Heart left ventricle (tissue), 16 donors: ENCODE results near the gene KRT35. TPM values are rescaled to one million over a fixed set of nuclear protein-coding genes. Genes with fewer than 3 reads are reported as not detected.

Experiments
- ATAC-seq, 4 donors: fragments of 200-7000 bp; cut with Tn5 transposase; one replicate each; pipeline ENCODE4 v1.9.1; 2020 to 2022; ENCODE audit warnings: moderate library complexity in 4 of 4, mild to moderate bottlenecking in 3 of 4, moderate number of reproducible peaks in 1 of 4
- DNase-seq, 5 donors: peaks; one replicate each; pipeline ENCODE4 v3.0.0-alpha.2; 2020
- H3K27ac ChIP-seq, 12 donors: fragments of 200-600 bp; sonication (generic) in 4 of 12; one replicate each; pipeline versions ENCODE4 v1.5.0 to v1.8.0; 2016 to 2022; ENCODE audit warnings: mild to moderate bottlenecking in 2 of 12
- H3K27me3 ChIP-seq, 9 donors: fragments of 200-600 bp; sonication (generic) in 2 of 9; one replicate each; pipeline versions ENCODE4 v1.5.1 to v1.8.0; 2016 to 2022; ENCODE audit warnings: mild to moderate bottlenecking in 3 of 9
- H3K36me3 ChIP-seq, 9 donors: fragments of 200-600 bp; sonication (generic) in 2 of 9; one replicate each; pipeline versions ENCODE4 v1.5.0 to v1.8.0; 2018 to 2022; ENCODE audit warnings: mild to moderate bottlenecking in 2 of 9
- H3K4me1 ChIP-seq, 12 donors: fragments of 200-600 bp; sonication (generic) in 4 of 12; one replicate each; pipeline versions ENCODE4 v1.5.0 to v1.8.0; 2016 to 2022; ENCODE audit warnings: mild to moderate bottlenecking in 3 of 12
- H3K4me3 ChIP-seq, 12 donors: fragments of 200-600 bp; sonication (generic) in 4 of 12; one replicate each; pipeline versions ENCODE4 v1.5.0 to v1.8.0; 2017 to 2022; ENCODE audit warnings: mild to moderate bottlenecking in 9 of 12, moderate library complexity in 4 of 12
- H3K9me3 ChIP-seq, 12 donors: fragments of 200-600 bp; sonication (generic) in 4 of 12; one replicate each; pipeline versions ENCODE4 v1.5.0 to v1.8.0; 2016 to 2022; ENCODE audit warnings: mild to moderate bottlenecking in 1 of 12
- CTCF ChIP-seq, 12 donors: fragments of 200-600 bp; sonication (generic) in 4 of 12; IDR thresholded peaks; one replicate each; pipeline versions ENCODE4 v1.5.0 to v1.8.0; 2018 to 2022; ENCODE audit warnings: antibody characterized with exemption in 12 of 12, mild to moderate bottlenecking in 5 of 12
- POLR2A ChIP-seq, 2 donors: fragments of 450-650 bp; IDR thresholded peaks; one replicate each; pipeline ENCODE4 v1.6.1; 2017; ENCODE audit warnings: antibody characterized with exemption in 2 of 2, mild to moderate bottlenecking in 2 of 2, moderate library complexity in 2 of 2
- WGBS, 4 donors: extraction: QIAGEN DNeasy Blood & Tissue Kit in 2 of 4; methylation state at CpG; one replicate each; pipeline versions ENCODE4 v1.1.5 to v1.1.7; 2013 to 2018; 5-methylcytosine and 5-hydroxymethylcytosine counted together
- intact Hi-C, 10 donors: fragments of 100-400 bp; cut with DNase I; formaldehyde crosslinking; loops; one replicate each; pipeline versions ENCODE4 v1.11.1 to v1.14.2; 2022
- polyA plus RNA-seq, 2 donors: library from polyadenylated mRNA; stranded (reverse); fragments of 200-250 nt; gene quantifications; one replicate each; pipeline ENCODE4 v1.2.3, GENCODE V29; 2013
- total RNA-seq, 9 donors: library from RNA; depleted of rRNA in 2 of 9; stranded (reverse); fragments of >200 nt in 2 of 9; fragmentation: NEBNext Ultra II Directional in 3 of 9; extraction: Animal tissue kit (Norgen Biotek cat#: 25700) in 3 of 9; gene quantifications; one replicate each; pipeline versions ENCODE4 v1.1.0 to v1.2.4, GENCODE V29; 2016 to 2023
- donor health status: ischemic (EF 13 %, LVEDD 7.1; RV severe dilation, severe dysfunction).
- donor health status: healthy with polysubstance abuse.
- donor health status: DM: no; HTN: yes; CAD: no.
- donor health status: DM: no; HTN: no; CAD: no.
- donor health status: ischemic (EF 25% LVEDD 6.9; RV normal size, moderate dysfunction).
- donor health status: ischemic (EF 25% LVEDD 5.7; RV mildly dilated, moderate dysfunction).
- donor health status: healthy.
- donor health status: DM: yes; HTN: yes; CAD: no.
- donor health status: ischemic (EF 35%, LVEDD 5.7; RV mildly dilated, moderate dysfunction).
- donor health status: nonischemic (EF 11% LVEDD 7.7; RV severe dilation, severe dysfunction).
- donor health status: DM: yes; HTN: yes; CAD: no.
- donor health status: PGD.
- donor health status: ischemic (EF 29% LVEDD 5.4; RV normal size, mild dysfunction).
- donor health status: nonischemic (EF 23%, LVEDD 6.1; RV moderate dilation, normal function).

KRT35 gene
- total and polyA plus RNA-seq, 11 donors = not detected

- intact Hi-C loops = loop anchor here in 2 of 10 donors (2.0 to 10.0 kb wide), 2 partner anchors 159 to 161 kb away; partner anchors contain the start of genes KRTAP29-1 (in 2 of the 2) and KRTAP16-1 (in 1 of the 2)
- 85 to 90% (median 88%) methylated on average over 8 of the region's 8 CpGs for WGBS, 4 donors
- Histone ChIP-seq H3K27ac (no peak overlapping the region), H3K4me3 (no peak overlapping the region), H3K9me3 (peaks cover 0 to 13% (median 0%) of the 10 kb centered on the region in 12 donors), H3K36me3 (no peaks in the 10 kb centered on the region), H3K27me3 (peaks cover 0 to 8% (median 0%) of the 10 kb centered on the region in 9 donors), H3K4me1 (peaks cover 0 to 11% (median 3%) of the 10 kb centered on the region in 12 donors)
- DNase-seq = no peak
- TF ChIP-seq CTCF (IDR thresholded peaks at IDR 0.05) = no peak
- no peak for TF ChIP-seq POLR2A (IDR thresholded peaks at IDR 0.05)
- no peak for ATAC-seq
These were observed 17.2 kb downstream of the KRT35 start for GRCh38 chr17:41463746-41464145.

DNA sequence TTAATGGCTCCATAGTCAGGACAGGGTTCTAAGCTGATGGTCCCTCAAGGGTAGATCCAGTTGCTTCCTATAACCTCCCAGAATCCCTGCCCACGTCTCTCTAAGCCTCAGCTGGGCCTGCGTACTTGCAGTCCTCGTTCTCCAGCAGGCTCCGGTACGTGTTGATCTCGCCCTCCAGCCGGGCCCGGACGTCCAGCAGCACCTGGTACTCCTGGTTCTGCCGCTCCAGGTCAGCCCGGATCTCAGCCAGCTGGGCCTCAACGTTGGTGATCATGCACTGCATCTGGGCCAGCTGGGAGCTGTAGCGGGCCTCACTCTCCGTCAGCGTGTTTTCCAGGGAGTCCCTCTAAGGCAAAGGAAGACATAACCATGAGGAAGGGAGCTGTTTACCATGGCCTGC, 18.2 kb downstream of the KRT35 start:
- DNase-seq (no peak), ATAC-seq (no peak)
- H3K36me3 ChIP-seq = no peaks in the 10 kb centered on the region
- peaks cover 0 to 10% (median 0%) of the 10 kb centered on the region in 9 donors for H3K27me3 ChIP-seq
- no peak overlapping the region for H3K4me3 ChIP-seq
- no peak for TF ChIP-seq CTCF (IDR thresholded peaks at IDR 0.05)
- no peak for TF ChIP-seq POLR2A (IDR thresholded peaks at IDR 0.05)
- no peak overlapping the region for H3K27ac ChIP-seq
- peaks cover 0 to 3% (median 0%) of the 10 kb centered on the region in 12 donors for H3K9me3 ChIP-seq
- H3K4me1 ChIP-seq = peaks cover 0 to 11% (median 3%) of the 10 kb centered on the region in 12 donors
- intact Hi-C loops = loop anchor here in 1 of 10 donors (10.0 kb wide), 1 partner anchor 158 kb away; the partner anchor contains the start of genes KRTAP16-1 and KRTAP29-1
- WGBS, 4 donors = 76 to 88% (median 80%) methylated on average over 15 of the region's 15 CpGs

DNA sequence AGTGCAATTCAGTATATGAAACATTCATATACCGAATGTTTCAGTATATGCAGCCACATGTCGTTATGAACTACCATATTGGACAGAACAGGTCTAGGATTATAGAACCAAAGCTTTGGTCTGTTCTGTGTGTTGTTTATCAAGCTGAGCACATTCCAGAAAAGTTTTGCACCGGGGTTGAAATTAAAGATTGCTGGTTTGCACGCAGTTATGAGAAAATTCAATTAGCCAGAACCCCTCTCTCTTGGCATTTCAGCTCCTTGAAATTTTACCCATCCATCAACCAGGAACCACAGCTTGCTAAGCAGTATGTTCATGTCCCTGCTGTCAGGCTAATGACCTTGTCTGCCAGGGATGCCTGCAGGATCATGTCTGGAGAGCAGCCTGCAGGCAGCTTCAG, 23.3 kb downstream of the KRT35 start:
- Histone ChIP-seq H3K36me3 (no peaks in the 10 kb centered on the region), H3K27ac (no peak overlapping the region), H3K9me3 (no peaks in the 10 kb centered on the region), H3K27me3 (peaks cover 0 to 12% (median 5%) of the 10 kb centered on the region in 9 donors), H3K4me3 (no peak overlapping the region), H3K4me1 (no peaks in the 10 kb centered on the region)
- DNase-seq (no peak), ATAC-seq (no peak)
- 74 to 85% (median 79%) methylated on average over 4 of the region's 4 CpGs for WGBS, 4 donors
- TF ChIP-seq POLR2A (IDR thresholded peaks at IDR 0.05) (no peak), CTCF (IDR thresholded peaks at IDR 0.05) (no peak)
- intact Hi-C loops = no loop called here

DNA sequence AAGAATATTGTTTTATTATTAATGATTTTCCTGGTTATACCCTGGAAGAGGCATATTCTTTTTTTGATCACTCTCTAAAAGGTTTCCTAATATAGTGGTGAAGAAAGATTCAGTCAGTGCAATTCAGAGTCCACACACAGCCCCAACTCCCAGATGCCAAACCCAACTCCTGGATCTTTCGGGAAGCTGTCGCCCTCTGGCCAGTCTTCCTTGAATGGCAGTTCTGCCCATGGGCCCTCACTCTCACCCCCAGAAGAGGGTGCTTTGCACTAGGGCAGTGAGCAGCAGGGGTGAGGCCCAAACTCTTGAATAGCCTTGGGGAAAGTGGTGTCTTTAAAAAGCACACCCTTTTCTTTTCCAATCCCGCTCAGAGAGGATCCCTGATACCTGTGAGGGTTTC, 24.7 kb downstream of the KRT35 start:
- Histone ChIP-seq H3K4me1 (no peaks in the 10 kb centered on the region), H3K27ac (no peak overlapping the region), H3K4me3 (no peak overlapping the region), H3K27me3 (peaks cover 0 to 18% (median 5%) of the 10 kb centered on the region in 9 donors), H3K36me3 (no peaks in the 10 kb centered on the region), H3K9me3 (peaks cover 0 to 8% (median 0%) of the 10 kb centered on the region in 12 donors)
- intact Hi-C loops = no loop called here
- TF ChIP-seq CTCF (IDR thresholded peaks at IDR 0.05) (peak in 2 of 12 donors; percentile 9 to 21), POLR2A (IDR thresholded peaks at IDR 0.05) (no peak)
- WGBS, 4 donors = 57 to 78% (median 72%) methylated on average over 3 of the region's 3 CpGs
- no peak for ATAC-seq
- DNase-seq = no peak
